Neural progenitor cell (in vitro differentiated cells): Measurements from ENCODE around the gene COX4I2. TPM values are rescaled to one million over a fixed set of nuclear protein-coding genes. Genes with fewer than 3 reads are reported as not detected.

Experiments
- DNase-seq: peaks from one replicate; pipeline ENCODE4 v3.0.0-alpha.2; 2016; ENCODE audit warnings: low spot score
- H2AFZ ChIP-seq: fragments of 200-600 bp; sonication (generic); replicated peaks from 2 replicates; pipeline ENCODE4 v1.6.1; 2016; ENCODE audit warnings: antibody characterized with exemption
- H3F3A ChIP-seq: fragments of 200-600 bp; sonication (generic); 2 replicates; pipeline ENCODE4 v1.6.1; 2016; ENCODE audit warnings: antibody characterized with exemption, low read depth
- H3K27ac ChIP-seq: fragments of 200-600 bp; sonication (generic); 2 replicates; pipeline ENCODE4 v1.5.1; 2016; ENCODE audit warnings: mild to moderate bottlenecking
- H3K27me3 ChIP-seq: fragments of 200-600 bp; sonication (generic); 2 replicates; pipeline ENCODE4 v1.6.1; 2016; ENCODE audit warnings: mild to moderate bottlenecking, moderate library complexity
- H3K36me3 ChIP-seq: fragments of 200-600 bp; sonication (generic); 2 replicates; pipeline ENCODE4 v1.5.1; 2016
- H3K4me1 ChIP-seq: fragments of 200-600 bp; sonication (generic); 2 replicates; pipeline ENCODE4 v1.6.1; 2016; ENCODE audit warnings: mixed run types
- H3K4me2 ChIP-seq: fragments of 200-600 bp; sonication (generic); 2 replicates; pipeline ENCODE4 v1.6.1; 2016
- H3K4me3 ChIP-seq: fragments of 200-600 bp; sonication (generic); 2 replicates; pipeline ENCODE4 v1.5.1; 2016
- H3K79me2 ChIP-seq: fragments of 200-600 bp; sonication (generic); 2 replicates; pipeline ENCODE4 v1.6.1; 2016; ENCODE audit warnings: low read depth
- H3K9ac ChIP-seq: fragments of 200-600 bp; sonication (generic); 2 replicates; pipeline ENCODE4 v1.6.1; 2016
- H3K9me3 ChIP-seq: fragments of 200-600 bp; sonication (generic); 2 replicates; pipeline ENCODE4 v1.5.1; 2016; ENCODE audit warnings: low read depth
- H4K20me1 ChIP-seq: fragments of 200-600 bp; sonication (generic); 2 replicates; pipeline ENCODE4 v1.6.1; 2016; ENCODE audit warnings: low read depth
- H3K27ac Mint-ChIP-seq: 3 replicates; pipeline ENCODE4 v1.8.0; 2021; ENCODE audit warnings: mixed read lengths
- H3K27me3 Mint-ChIP-seq: 2 replicates; pipeline ENCODE4 v1.8.0; 2022; ENCODE audit warnings: low read depth, mild to moderate bottlenecking, inconsistent platforms, moderate library complexity, mixed read lengths; ENCODE audit not compliant: insufficient read depth
- H3K36me3 Mint-ChIP-seq: 3 replicates; pipeline ENCODE4 v1.8.0; 2021; ENCODE audit warnings: mixed read lengths
- H3K4me1 Mint-ChIP-seq: 3 replicates; pipeline ENCODE4 v1.8.0; 2021; ENCODE audit warnings: mixed read lengths
- H3K4me3 Mint-ChIP-seq: 3 replicates; pipeline ENCODE4 v1.8.0; 2021; ENCODE audit warnings: mild to moderate bottlenecking, moderate library complexity, mixed read lengths
- H3K9me3 Mint-ChIP-seq: 3 replicates; pipeline ENCODE4 v1.8.0; 2020; ENCODE audit warnings: mixed read lengths
- EZH2 ChIP-seq: fragments of 200-600 bp; sonication (generic); IDR thresholded peaks from 2 replicates; pipeline ENCODE4 v1.6.1; 2017; ENCODE audit warnings: antibody characterized with exemption, mild to moderate bottlenecking, moderate library complexity
- EZH2phosphoT487 ChIP-seq: fragments of 200-600 bp; sonication (generic); IDR thresholded peaks from 2 replicates; pipeline ENCODE4 v1.6.1; 2017; ENCODE audit warnings: antibody characterized with exemption
- total RNA-seq: library from RNA; depleted of rRNA; stranded (reverse); fragments of >200 nt; gene quantifications from 2 replicates; pipeline ENCODE4 v1.2.3, GENCODE V29; 2015; ENCODE audit warnings: low replicate concordance
- TF ChIP-seq, protein P1 (sequence below): fragments of 200-600 bp; sonication (generic); IDR thresholded peaks from 2 replicates; pipeline ENCODE4 v1.5.1; 2017; ENCODE audit warnings: antibody characterized with exemption, mild to moderate bottlenecking

COX4I2 gene
- total RNA-seq, 1 donor from 2014 or later: not detected

DNA sequence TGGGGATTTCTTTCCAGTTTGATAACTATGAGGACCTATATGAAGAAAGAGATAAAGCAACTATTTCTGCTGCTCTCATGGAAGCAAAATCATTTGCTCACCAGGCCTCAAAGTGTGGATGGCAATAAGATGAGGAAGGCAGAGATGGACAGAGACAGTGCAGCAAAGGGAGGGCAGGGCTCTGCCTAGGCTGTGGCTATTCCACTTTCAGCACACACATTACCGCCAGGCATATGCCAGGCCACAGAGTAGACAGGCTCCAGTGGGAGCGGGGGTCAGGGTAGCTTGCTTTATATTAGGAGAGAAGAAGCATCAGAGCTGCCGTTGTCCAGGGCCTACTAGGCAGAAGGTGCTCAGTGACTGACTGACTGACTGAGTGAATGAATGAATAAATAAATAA, 44.1 kb downstream of the COX4I2 start:
- Histone ChIP-seq H3K27me3 (no peaks in the 10 kb centered on the region), H4K20me1 (peaks cover 6% of the 10 kb centered on the region), H3K36me3 (no peaks in the 10 kb centered on the region), H2AFZ (no peak overlapping the region), H3K4me2 (no peak overlapping the region), H3K9me3 (no peaks in the 10 kb centered on the region), H3K9ac (no peak overlapping the region), H3K79me2 (peaks cover 44% of the 10 kb centered on the region), H3K4me1 (peaks cover 27% of the 10 kb centered on the region), H3K27ac (no peak overlapping the region), H3F3A (peaks cover 15% of the 10 kb centered on the region), H3K4me3 (no peak overlapping the region)
- Mint-ChIP-seq H3K27me3 (peaks cover 3% of the 10 kb centered on the region), H3K27ac (no peak overlapping the region), H3K4me3 (no peak overlapping the region), H3K4me1 (peaks cover 26% of the 10 kb centered on the region), H3K36me3 (peaks cover 19% of the 10 kb centered on the region), H3K9me3 (no peaks in the 10 kb centered on the region)
- no peak for DNase-seq
- TF ChIP-seq EZH2 (no peak), EZH2phosphoT487 (no peak)
- TF ChIP-seq, protein P1, sequence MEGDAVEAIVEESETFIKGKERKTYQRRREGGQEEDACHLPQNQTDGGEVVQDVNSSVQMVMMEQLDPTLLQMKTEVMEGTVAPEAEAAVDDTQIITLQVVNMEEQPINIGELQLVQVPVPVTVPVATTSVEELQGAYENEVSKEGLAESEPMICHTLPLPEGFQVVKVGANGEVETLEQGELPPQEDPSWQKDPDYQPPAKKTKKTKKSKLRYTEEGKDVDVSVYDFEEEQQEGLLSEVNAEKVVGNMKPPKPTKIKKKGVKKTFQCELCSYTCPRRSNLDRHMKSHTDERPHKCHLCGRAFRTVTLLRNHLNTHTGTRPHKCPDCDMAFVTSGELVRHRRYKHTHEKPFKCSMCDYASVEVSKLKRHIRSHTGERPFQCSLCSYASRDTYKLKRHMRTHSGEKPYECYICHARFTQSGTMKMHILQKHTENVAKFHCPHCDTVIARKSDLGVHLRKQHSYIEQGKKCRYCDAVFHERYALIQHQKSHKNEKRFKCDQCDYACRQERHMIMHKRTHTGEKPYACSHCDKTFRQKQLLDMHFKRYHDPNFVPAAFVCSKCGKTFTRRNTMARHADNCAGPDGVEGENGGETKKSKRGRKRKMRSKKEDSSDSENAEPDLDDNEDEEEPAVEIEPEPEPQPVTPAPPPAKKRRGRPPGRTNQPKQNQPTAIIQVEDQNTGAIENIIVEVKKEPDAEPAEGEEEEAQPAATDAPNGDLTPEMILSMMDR: no peak

DNA sequence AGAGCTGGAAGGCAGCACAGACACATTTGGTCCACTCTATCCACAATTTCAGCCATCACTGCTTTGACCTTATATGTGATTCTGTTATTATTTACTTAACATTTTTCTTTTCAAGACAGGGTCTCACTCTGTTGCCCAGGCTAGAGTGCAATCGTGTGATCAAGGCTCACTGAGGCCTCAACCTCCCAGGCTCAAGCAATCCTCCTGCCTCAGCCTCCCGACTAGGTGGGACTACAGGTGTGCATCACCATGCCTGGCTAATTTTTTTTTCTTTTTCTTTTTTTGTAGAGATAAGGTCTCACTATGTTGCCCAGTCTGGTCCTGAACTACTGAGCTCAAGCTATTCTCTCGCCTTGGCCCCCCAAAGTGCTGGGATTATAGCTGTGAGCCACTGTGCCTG, 44.6 kb downstream of the COX4I2 start:
- Histone ChIP-seq H3K36me3 (no peaks in the 10 kb centered on the region), H3F3A (peaks cover 20% of the 10 kb centered on the region), H2AFZ (no peak overlapping the region), H3K27ac (no peak overlapping the region), H4K20me1 (peaks cover 6% of the 10 kb centered on the region), H3K4me1 (peaks cover 27% of the 10 kb centered on the region), H3K9ac (no peak overlapping the region), H3K9me3 (no peaks in the 10 kb centered on the region), H3K4me3 (no peak overlapping the region), H3K4me2 (no peak overlapping the region), H3K79me2 (peaks cover 47% of the 10 kb centered on the region), H3K27me3 (no peaks in the 10 kb centered on the region)
- TF ChIP-seq, protein P1: no peak
- DNase-seq: no peak
- Mint-ChIP-seq H3K27me3 (peaks cover 3% of the 10 kb centered on the region), H3K9me3 (no peaks in the 10 kb centered on the region), H3K4me3 (no peak overlapping the region), H3K36me3 (peaks cover 23% of the 10 kb centered on the region), H3K27ac (no peak overlapping the region), H3K4me1 (peaks cover 28% of the 10 kb centered on the region)

DNA sequence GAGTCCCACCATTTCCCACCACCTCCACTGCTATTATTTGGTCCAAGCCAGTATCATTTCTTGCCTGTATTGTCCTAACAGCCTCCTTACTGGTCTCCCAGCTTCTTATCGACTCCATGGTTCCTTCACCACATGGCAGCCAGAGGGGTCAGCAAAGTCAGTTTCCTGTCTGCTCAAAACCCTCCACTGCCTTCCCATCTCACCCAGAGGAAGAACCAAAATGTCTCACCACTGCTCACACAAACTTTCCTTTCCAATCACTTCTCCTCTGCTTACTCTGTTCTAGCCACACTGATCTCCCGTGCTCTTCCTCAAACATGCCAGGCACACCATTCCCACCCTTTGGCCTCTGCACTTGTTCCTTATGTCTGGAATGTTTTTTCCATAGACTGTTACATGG, 45.2 kb downstream of the COX4I2 start:
- no peak overlapping the region for H3K27ac Mint-ChIP-seq
- Histone ChIP-seq H3K4me1 (peaks cover 27% of the 10 kb centered on the region), H2AFZ (no peak overlapping the region), H3K36me3 (no peaks in the 10 kb centered on the region), H4K20me1 (peaks cover 6% of the 10 kb centered on the region), H3K4me2 (no peak overlapping the region), H3F3A (peaks cover 20% of the 10 kb centered on the region), H3K9me3 (no peaks in the 10 kb centered on the region), H3K4me3 (no peak overlapping the region), H3K79me2 (peaks cover 41% of the 10 kb centered on the region), H3K27ac (no peak overlapping the region), H3K9ac (no peak overlapping the region), H3K27me3 (no peaks in the 10 kb centered on the region)
- H3K9me3 Mint-ChIP-seq: no peaks in the 10 kb centered on the region
- peaks cover 24% of the 10 kb centered on the region for H3K36me3 Mint-ChIP-seq
- peaks cover 26% of the 10 kb centered on the region for H3K4me1 Mint-ChIP-seq
- no peak for DNase-seq
- TF ChIP-seq, protein P1: no peak
- TF ChIP-seq EZH2phosphoT487 (no peak), EZH2 (no peak)
- H3K4me3 Mint-ChIP-seq: no peak overlapping the region
- peaks cover 3% of the 10 kb centered on the region for H3K27me3 Mint-ChIP-seq
